GM12864 (cell line): ENCODE data around the gene ITM2A.
A peak's percentile ranks its signal among the peaks of the same experiment; 100 is the strongest.

Experiments
- DNase-seq: peaks from one replicate; pipeline ENCODE4 v3.0.0-alpha.2; 2011; ENCODE audit warnings: low read depth
- H3K4me3 ChIP-seq: 2 replicates; pipeline ENCODE4 v1.5.1; 2011; ENCODE audit warnings: mild to moderate bottlenecking, low read depth, low read length, control low read depth
- TF ChIP-seq, protein P1 (sequence below): IDR thresholded peaks from 2 replicates; pipeline ENCODE4 v1.5.1; 2011; ENCODE audit warnings: low read depth, mild to moderate bottlenecking, moderate library complexity, low read length, control low read depth, inconsistent platforms; ENCODE audit errors: missing control alignments

The ITM2A gene

DNA sequence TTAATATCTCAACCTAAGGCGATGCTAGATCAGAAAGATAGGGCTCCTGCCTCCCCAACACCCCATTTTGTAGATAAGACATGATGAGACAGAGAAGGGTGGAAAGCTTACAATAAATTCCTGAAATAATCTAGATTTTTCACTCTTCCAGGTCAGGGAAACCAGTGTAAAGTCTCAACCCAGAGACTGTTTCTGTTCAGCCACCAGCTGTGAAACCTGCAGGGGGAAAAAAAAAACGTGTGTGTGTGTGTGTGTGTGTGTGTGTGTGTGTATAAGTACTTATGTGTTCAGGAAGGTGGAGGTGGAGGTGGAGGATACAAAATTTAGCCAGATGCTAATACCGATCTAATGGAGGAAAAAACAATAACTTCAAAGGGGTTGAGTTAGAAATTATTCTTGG, 773 bp upstream of the ITM2A start:
- TF ChIP-seq, protein P1, sequence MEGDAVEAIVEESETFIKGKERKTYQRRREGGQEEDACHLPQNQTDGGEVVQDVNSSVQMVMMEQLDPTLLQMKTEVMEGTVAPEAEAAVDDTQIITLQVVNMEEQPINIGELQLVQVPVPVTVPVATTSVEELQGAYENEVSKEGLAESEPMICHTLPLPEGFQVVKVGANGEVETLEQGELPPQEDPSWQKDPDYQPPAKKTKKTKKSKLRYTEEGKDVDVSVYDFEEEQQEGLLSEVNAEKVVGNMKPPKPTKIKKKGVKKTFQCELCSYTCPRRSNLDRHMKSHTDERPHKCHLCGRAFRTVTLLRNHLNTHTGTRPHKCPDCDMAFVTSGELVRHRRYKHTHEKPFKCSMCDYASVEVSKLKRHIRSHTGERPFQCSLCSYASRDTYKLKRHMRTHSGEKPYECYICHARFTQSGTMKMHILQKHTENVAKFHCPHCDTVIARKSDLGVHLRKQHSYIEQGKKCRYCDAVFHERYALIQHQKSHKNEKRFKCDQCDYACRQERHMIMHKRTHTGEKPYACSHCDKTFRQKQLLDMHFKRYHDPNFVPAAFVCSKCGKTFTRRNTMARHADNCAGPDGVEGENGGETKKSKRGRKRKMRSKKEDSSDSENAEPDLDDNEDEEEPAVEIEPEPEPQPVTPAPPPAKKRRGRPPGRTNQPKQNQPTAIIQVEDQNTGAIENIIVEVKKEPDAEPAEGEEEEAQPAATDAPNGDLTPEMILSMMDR = no peak
- no peak for DNase-seq
- H3K4me3 ChIP-seq = no peak overlapping the region; the same call in 1 of the 2 replicates

DNA sequence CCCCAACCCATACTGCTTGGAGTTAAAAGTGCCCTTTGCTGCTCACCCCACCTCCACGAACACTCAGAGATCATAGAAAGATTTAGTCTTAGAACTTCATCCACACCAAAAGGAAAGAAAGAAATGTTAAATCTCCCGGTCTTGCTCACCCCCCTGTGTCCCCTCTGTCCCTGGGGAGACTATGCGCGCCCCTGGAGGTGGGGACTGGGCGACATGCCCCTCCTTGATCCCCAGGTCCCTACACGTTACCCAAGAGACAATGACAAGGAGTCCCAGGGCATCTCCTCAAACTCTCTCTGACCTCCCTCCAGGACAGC, 620 bp downstream of the ITM2A start:
- TF ChIP-seq, protein P1 = no peak
- DNase-seq = no peak
- peak overlapping the region; percentile 53 for H3K4me3 ChIP-seq

DNA sequence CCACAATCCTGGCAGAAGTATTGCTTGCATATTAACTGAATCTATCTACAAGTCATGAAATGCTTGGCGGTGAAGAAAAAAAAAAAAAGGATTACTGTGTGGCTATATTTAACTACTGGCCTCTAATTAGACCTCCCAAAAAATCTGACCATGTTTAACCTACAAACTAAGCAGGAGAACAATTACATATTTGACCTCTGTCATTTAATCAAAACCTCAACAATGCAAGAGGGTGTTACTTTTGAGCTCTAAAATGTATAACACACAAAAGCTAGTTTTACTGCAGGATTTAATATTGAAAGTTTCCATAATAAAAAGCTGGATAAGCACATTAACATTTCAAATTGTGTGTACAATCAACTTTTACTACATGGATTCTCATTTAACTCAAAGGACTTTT, 1.5 kb downstream of the ITM2A start:
- peak overlapping the region; percentile 53; the same call in 1 of the 2 replicates for H3K4me3 ChIP-seq
- no peak for DNase-seq
- TF ChIP-seq, protein P1 = no peak

DNA sequence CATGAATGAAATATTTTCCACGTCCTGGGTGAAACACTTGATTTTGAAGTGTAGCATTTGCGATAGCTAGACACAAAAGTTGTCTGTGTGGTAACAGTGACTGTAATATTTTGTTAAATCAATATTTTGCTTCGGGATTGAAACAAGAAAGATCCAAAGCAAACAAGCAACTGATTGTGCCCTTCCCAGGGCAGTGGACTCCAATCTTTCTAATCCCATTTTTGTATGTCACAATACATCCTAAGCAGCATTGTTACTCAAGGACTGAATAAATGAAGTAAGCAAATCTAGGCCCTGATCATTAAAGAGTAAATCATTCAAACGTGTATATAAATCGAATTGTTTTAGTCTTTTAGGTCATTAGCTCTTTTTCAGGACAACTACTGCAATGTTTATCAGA, 2.8 kb downstream of the ITM2A start:
- no peak for DNase-seq

DNA sequence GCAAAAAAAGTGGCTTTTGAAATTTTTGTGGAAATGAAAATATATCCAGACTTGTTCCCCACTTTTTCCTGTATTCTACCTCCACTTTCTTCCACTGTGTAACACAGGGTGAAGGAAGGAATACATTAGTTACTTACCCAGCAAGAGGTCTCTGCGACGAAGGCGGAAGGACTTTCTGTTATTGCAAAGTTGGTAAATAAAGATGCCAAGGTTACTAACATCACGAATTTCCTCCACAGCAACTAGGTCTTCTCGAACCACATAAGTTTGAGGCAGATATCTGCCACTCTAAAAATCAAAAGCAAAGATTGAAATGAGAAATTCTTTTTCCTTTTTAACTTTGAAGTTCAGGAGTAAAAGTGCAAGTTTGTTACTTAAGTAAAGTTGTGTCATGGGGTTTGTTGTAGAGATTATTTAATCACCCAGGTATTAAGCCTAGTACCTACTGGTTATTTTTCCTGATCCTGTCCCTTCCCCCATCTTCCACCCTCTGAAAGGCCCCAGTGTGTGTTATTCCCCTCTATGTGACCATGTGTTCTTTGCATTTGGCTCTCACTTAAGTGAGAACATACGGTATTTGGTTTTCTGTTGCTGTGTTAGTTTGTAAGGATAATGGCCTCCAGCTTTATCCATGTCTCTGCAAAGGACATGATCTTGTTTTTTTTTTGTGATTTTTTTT, 5.8 kb downstream of the ITM2A start:
- TF ChIP-seq, protein P1 = no peak
- DNase-seq = no peak
- H3K4me3 ChIP-seq = no peak overlapping the region

More for the DNA sequence above, 2.8 kb downstream of the ITM2A start:
- H3K4me3 ChIP-seq = no peak overlapping the region
- TF ChIP-seq, protein P1 = no peak

DNA sequence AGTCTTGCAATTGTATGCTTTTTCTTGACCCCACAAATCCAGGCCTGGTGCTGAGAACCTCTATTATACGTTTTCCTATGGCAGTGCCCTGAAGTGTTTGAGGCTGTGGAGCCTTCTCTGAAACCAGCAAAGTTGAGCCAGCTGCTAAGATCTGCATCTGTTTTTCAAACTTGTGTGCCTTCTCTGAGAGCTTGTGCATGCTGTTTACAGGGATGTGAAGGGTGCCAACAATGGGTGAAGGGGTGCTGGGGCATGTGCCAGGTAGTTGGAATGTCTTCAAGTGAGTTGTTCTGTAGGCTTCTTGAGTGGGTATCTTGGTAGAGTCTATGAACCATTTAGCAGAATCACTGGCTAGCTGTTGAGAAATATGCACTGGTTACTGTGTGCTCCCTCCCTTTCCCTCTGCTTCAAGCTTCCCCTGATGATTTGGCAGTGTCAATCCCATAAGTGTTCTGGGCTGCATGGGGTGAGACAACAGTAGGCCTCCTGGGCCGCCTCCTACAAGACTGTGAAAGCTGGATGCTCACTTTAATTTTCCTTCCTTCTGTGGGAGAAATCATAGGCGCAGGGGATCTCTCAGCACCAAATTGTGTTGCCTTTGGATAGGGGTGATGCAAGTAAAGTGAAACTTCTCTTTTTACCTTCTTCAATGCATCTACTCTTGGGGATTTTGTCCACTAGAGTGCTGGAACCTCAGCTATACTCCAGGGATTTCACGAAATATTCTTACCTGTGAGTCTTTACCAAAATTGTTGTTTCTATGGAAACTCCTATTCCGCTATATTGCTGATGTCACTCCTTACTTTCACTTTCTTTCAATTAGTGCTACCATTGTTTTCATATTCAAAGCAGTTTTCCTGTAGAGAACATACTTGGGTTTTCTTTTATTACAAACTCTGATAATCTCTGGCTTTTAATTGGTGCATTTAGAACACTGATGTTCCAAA, 30.0 kb downstream of the ITM2A start:
- no peak for DNase-seq
- TF ChIP-seq, protein P1 = no peak
- H3K4me3 ChIP-seq = no peak overlapping the region
